GF-D8 (cell line): ENCODE measurements around the gene POMC.
"Not testable (repeated sequence)": the region's sequence is repeated elsewhere in the genome, so short reads cannot be mapped to it uniquely, and the experiment has no call there.

Experiments
- DNase-seq: peaks from one replicate; lab custom pipeline; 2025; lab: John Stamatoyannopoulos, UW

Gene POMC

GRCh38 chr2:25168256-25169072 lies at the start of gene POMC:
TSS of gene POMC (minus strand) at chr2:25168580. CDS start at chr2:25164772, 3,808 bp downstream.
- DNase-seq: no peak

GRCh38 chr2:25218100-25218499 lies 49.7 kb upstream of the POMC start:
- DNase-seq: no peak

GRCh38 chr2:25215948-25216679 lies 47.7 kb upstream of the POMC start:
- no peak for DNase-seq

GRCh38 chr2:25215232-25215631 lies 46.9 kb upstream of the POMC start:
- no peak for DNase-seq

- DNase-seq: no peak
Measured at GRCh38 chr2:25213229-25213628, 44.8 kb upstream of the POMC start.

- not testable (repeated sequence) for DNase-seq
Measured at GRCh38 chr2:25210923-25211322, 42.5 kb upstream of the POMC start.

GRCh38 chr2:25207078-25207545 lies 38.7 kb upstream of the POMC start:
- DNase-seq: no peak

GRCh38 chr2:25204190-25204838 lies 35.9 kb upstream of the POMC start:
- DNase-seq: no peak

GRCh38 chr2:25202275-25202674 lies 33.9 kb upstream of the POMC start:
- no peak for DNase-seq

GRCh38 chr2:25201794-25202193 lies 33.4 kb upstream of the POMC start:
- no peak for DNase-seq

GRCh38 chr2:25201265-25201664 lies 32.9 kb upstream of the POMC start:
- no peak for DNase-seq

- DNase-seq: no peak
Measured at GRCh38 chr2:25198576-25198975, 30.2 kb upstream of the POMC start.

GRCh38 chr2:25198209-25198525 lies 29.8 kb upstream of the POMC start:
- DNase-seq: no peak

GRCh38 chr2:25197336-25198208 lies 29.2 kb upstream of the POMC start:
- DNase-seq: no peak

GRCh38 chr2:25194576-25195122 lies 26.3 kb upstream of the POMC start:
- DNase-seq: no peak

- no peak for DNase-seq
Measured at GRCh38 chr2:25190536-25190935, 22.2 kb upstream of the POMC start.

- DNase-seq: no peak
Measured at GRCh38 chr2:25188405-25188804, 20.0 kb upstream of the POMC start.

GRCh38 chr2:25187729-25188350 lies 19.5 kb upstream of the POMC start:
- no peak for DNase-seq

- no peak for DNase-seq
Measured at GRCh38 chr2:25184254-25184653, 15.9 kb upstream of the POMC start.

- no peak for DNase-seq
Measured at GRCh38 chr2:25178976-25179375, 10.6 kb upstream of the POMC start.

GRCh38 chr2:25177211-25177611 lies 8.8 kb upstream of the POMC start:
- no peak for DNase-seq
